ENCODE measurements around the gene XAB2.

Gene XAB2

DNA sequence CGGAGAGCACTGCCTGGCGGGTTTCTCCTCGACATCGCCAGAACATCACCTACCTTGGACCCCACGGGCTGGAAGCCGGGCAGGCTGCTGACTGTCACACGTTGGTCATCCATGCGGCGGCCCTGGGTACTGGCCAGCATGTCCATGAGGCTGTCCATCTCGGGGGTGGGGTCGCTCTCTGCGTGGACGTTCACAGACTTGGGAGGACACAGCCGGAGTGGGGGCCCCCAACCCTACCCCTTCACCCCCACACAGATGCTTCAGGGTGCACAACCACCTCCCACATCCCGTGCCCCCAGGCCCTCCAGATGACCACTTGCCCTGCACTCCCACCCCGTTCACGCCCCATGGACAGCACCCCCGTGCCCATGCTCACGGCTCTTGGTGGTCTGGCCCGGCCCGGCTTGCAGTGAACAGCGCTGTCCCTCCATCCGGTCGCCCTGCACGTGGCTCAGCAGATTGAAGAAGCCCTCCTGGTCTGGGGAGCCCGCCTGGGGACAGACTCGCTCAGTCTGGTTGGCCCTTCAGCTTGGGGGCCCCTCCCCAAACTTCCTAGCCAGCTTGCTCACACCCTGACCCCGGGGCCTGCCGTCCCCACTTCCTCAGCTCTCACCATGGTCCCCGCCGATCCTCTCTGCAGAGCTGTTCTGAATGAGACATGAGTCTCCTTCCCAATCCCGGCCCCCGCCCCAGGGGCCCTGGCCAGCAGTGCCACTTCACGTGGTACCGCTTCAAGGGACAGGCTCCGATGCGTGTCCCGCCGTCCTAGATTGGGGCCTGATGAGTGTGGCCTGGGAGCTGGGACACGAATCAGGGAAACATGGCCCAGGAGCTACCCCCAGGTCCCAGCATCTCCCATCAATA is 3.2 kb upstream of the XAB2 start:
- no peak for DNase-seq

DNA sequence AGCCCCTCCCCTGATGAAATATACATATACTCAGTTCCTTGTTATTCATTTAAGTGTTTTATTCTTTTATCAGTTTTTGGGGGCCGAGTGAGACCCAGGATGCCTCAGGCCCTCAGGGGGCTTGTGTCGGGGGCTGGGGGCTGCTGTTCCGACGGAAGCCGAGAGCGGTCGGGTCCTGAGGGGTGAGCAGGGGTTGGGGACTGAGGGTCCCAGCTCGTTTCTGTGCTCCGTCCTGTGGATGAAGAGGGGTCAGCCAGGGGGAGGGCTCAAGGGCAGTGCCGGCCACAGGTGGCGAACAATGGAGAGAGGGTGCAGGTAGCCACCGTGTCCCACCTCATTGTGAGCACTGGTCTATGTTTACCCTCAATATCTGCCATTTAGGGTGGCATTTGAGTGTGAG is 2.2 kb upstream of the XAB2 start:
- no peak for DNase-seq

DNA sequence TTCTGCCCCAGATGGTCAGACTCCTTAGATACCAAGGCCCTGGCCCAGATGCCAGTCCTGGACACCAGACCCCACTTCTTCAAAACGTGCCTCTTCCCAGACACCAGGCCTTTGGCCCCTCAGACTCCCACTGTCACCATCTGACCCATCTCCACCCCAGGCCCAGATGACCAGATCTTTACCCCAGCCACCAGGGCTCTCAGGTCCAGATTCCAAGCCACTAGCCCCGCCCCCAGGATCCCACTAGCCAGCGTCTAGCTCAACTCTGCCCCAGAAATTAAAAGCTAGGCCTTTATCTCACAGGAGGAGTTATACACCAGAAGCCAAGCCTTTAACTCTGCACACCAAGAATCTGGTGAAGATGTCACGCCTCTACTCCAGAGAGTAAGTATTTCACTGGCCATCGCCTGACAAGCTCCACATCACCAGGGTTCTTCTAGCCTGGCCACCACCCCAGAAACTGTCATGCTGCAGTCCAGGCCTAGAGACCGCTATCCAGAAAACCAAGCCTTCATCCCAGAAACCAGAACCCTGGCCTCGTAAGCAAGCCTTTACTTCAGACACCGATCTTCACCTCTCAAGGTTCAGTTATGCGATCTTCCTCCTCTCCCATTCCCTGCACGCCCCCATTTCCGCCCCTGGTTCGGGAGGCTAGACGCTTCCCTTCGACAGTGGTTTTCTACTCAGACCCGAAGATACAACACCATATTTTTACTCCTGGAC is 595 bp downstream of the XAB2 start:
- DNase-seq: no peak

DNA sequence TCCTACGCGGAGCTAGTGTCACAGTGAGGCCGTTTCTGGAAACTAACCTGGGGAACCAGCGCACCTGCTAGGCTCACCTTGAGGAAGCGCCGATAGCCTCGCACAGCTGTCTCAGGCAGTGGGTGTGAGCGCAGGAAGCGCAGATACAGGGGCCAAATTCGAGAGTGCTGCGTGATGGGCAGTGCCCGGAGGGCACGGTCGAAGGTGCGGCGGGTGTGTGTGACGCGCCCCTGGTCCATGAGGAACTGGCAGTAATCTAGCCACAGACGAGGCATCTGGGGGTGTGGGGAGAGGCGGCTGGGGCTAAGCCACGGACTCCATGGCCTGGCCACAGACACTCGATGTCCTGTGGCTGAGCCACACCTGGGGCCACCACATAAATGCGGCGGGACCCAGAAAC is 2.2 kb downstream of the XAB2 start:
- DNase-seq: no peak

DNA sequence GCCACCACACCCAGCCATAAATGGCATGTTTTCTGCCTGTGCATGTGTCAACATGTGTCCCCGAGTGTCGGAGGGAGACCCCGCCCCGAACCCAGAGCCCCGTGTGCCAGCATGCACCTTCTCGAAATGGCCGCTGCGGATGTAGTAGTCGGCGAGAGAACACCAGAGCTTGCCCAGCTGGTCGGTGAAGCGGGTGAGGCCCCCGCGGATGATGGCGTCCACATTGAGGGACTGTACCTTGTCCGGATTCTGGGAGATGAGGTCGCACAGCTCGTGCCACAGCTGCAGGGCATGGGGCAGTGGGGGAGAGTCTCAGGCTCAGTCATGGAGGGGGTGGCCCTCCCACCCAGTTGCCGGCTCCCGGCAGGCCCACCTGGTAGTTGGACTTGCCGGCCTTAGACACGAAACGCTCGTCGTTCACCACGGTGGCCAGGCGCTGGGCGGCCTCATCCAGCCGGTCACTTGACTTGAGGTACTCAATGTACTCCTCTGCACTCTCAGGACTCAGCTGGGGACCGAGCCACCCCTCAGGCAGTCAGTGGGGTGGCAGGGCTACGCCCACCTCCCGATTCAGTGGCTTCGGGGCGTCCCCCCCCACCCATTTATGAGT is 3.5 kb downstream of the XAB2 start:
- DNase-seq: no peak

DNA sequence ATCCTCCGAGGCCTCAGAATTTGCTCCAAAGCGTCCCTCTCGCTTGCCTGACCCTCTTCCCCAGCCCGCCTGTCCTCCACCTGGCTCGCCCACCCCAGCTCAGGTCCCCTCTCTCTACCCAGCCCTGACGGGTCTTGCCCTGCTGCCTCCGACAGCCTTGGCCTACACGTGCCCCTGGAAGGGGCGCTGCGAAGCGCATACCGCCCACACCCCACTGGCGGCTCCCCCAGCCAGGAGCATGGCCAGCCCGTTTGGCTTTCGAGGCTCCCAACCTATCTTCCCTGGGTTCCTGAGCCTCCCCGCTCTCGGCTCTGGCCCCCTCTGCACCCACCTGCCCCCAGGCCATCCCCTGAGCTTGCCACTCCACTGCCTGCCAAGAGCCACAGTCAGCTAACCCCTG is 4.5 kb downstream of the XAB2 start:
- DNase-seq: no peak

DNA sequence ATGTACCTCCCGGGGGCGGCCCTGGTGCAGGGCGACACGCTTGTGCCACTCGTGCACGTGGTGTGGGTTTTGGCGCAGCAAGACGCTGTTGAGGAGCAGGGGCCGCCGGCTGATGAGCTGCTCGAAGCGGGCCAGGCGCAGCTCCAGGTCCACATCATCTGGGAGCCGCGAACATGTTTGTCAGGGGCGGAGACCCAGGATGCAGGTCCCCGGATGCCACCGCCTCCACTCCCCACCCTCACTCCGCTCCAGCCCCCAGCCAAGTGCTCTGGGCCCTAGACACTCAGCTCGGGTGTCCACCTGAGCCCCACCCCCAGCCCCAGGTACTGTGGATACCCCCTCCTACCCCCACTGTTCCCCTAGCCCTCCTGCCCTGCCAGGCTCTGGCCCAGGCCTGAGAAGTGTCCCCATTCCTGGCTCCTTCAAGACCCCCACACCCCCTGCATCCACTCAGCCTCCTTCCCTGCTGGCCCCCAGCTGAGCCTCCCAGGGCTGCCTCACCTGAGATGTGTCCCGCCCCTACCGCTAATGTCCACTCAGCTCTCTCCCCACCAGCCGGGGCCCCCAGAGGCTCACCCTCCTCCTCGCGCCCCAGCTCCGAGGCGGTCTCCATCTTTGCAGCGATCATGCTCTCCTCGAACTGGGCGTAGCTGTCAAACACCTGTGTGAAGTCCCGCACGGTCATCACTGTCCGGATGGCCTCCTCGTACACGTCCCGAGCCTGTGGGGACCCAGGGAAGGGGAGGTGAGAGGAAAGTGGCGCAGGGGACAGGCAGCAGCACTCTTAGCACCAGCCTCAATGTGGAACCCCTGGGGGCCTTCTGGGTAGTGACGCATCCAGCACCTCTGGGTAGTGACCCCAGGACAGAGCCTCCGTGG is 5.4 kb downstream of the XAB2 start:
- DNase-seq: no peak

DNA sequence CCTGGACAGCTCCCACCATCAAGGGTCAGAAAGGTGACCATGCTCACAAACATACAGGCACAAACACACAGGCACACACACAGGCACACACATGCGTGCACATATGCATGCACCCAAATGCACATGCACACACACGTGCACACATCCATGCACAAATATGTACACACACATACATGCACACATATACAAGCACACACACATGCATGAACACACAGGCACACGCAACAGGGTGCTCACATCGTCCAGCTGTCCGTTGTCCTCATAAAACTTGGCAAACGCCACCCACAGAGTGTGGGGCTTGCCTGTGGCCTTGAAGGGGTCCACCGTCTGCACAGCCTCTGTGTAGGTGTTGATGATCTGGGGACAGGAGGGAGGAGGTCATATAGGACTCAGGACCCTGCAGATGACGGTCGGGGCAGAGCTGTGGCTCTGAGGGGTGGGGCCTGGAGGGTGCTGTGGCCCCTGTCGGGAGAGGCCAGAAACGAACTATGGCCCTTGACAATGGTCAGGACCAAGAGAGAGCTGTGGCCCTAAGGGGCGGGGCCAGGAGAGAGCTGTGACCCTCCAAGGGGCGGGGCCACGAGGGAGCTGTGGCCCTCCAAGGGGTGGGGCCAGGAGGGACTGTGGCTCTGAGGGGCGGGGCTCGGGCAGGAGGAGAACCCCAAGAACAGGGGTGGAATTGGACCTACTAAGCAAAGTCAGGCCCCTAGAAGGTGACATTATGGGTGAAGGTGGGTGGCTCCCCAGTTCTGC is 6.2 kb downstream of the XAB2 start:
- DNase-seq: peak in 1 of 2 experiments; percentile 45

DNA sequence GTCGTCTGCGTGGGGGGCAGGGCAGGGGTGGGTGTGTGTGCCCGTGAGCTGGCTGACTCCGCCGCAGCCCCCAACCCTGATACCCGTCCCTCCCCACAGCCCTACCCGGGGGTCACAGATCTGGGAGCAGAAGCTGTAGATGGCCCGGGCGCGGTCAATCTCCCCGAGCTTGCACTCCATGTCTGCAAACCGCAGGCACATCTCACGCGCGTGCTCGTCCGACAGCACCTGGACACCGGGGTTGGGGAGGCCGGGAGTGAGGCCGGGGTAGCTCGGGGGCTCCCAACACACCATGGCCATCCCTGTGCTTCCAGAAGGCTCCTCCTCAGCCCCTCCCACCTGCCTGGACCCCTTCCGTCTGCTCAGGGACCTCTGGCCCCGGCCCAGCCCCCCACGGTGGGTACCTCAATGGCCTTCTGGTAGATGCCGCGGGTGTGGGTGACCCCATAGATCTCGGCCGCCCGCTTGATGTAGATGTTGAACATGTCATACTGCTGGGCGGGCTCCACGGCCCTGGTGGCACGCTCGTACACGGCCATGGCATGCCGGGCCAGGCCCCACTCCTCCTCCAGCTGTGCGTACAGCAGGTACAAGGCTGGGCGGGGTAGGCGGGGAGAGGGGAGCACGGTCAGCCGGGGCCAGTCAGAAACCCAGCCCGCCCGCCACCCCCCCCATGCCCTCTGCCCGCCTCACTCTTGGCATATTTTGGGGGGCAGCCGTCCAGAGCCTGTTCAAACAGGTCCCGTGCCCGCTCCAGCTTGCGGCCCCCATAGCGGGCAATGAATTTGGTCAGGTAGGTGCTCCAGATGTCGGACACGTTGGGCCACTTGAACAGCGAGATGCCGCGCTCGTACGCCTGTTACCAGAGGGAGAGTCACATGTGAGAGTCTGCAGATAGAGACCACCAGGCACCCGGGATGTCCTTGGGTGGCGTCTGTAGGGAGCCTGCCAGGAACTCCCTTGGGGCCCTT is 8.6 kb downstream of the XAB2 start:
- no peak for DNase-seq

DNA sequence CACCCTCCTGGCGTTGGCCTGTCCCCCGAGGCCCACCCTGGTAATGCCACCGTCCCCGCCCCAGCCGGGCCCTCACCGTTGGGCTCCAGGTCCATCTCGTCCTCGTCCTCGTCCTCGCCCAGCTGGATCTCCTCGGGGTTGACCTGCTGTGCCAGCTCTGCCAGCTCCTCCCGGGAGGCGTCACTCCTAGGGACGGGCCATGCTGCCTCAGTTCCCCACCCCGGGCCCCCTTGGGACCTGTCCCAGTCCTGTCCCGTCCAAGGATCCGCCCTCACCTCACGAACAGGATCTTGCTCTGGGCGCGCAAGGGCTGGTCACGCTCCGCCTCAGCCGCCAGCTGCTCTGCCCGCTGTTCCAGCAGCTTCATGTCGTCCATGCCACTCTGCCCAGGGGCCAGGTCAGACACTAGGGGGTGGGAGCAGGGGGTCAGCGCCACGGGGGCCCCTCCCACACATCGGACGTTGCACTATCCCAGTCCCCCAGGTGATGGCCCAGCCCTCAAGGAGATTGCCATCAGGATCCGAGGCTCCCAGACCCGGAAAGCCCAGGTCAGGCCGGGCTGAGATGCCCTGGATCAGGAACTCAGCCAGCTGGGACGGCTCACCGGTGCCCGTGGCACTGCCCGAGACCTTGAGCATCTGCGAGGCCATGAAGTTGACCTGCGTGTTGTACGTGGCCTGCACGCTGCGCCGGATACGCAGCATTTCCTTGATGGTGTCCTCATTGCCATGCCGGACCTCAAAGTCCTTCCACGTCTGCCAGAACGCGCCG is 9.5 kb downstream of the XAB2 start:
- no peak for DNase-seq

DNA sequence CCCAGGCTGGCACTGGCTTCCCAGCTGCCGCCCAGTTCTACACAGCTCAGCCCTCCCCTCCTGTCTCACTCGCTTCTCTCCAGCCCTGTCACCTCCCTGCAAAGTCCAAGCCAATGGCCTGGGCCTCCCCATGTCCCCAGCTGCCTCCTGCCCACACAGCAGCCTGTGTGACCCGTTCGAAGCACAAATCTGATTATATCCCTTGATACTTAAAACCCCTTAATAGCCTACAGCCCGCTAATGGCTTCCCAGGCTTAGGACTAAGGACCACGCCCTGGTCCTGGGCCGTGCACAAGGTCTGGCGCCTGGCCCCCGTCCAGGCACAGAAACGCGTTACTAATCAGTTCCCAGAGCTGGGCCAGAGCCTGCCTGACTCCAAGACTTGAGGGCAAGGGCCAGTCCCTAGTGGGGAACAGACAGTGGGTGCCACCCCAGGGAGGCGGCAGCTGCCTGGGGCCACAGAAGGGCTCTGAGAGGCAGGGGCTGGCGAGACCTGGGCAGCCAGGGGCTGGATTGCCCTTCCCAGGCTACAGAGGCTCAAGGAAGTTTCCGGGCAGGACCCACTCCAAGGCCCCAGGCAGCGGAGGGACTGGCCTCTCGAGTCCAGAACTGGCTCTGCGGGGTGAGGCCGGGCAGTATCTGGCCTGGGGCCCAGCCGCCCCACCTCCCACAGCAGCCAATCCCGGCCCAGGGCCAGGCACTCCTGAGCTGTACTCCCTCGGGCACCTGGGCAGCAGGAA is 10.4 kb downstream of the XAB2 start:
- no peak for DNase-seq

DNA sequence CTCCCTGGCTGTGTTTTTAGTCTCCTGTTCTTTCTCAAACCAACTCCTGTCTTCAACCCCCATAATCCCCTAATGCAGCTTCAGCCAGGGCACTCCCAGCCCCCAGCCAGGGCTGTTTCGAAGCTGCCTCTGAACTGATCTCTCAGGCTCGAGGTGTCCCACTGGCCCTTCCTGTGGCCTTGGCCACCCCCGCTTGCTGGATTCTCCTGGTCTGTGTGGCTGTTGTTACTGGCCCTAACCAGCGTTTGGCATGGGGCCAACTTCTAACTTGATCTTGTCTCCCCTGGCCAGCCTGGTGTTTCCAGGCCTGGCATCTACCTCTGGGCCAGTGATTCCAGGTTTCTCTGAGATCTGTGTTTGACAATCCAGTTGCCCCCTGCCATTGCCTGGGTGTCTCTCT is 11.0 kb downstream of the XAB2 start:
- no peak for DNase-seq

DNA sequence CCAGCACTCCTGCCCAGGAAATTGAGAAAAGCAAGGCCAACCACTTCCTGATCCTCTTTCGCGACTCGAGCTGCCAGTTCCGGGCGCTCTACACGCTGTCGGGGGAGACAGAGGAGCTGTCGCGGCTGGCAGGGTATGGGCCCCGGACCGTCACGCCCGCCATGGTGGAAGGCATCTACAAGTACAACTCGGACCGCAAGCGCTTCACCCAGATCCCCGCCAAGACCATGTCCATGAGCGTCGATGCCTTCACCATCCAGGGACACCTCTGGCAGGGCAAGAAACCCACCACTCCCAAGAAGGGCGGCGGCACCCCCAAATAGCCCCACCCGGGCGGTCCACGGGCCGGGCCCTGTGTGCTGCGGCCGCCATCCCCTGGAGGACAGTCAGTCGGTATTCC is 11.6 kb downstream of the XAB2 start:
- no peak for DNase-seq

DNA sequence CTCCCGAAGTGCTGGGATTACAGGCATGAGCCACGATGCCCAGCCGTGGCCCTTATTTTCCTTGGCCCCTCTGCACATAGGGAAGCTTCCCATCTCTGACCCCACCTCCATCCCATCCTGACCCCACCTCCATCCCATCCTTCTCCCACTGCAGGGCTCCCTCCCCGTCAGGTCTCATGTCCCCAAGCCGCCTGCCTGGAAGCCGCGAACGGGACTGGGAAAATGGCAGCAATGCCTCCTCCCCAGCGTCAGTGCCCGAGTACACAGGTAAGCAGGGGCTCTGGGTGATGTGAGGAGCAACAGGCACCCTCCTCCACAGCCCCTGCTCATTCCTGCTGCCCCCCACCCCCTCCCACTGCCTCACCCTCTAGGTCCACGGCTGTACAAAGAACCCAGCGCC is 12.2 kb downstream of the XAB2 start:
- no peak for DNase-seq

DNA sequence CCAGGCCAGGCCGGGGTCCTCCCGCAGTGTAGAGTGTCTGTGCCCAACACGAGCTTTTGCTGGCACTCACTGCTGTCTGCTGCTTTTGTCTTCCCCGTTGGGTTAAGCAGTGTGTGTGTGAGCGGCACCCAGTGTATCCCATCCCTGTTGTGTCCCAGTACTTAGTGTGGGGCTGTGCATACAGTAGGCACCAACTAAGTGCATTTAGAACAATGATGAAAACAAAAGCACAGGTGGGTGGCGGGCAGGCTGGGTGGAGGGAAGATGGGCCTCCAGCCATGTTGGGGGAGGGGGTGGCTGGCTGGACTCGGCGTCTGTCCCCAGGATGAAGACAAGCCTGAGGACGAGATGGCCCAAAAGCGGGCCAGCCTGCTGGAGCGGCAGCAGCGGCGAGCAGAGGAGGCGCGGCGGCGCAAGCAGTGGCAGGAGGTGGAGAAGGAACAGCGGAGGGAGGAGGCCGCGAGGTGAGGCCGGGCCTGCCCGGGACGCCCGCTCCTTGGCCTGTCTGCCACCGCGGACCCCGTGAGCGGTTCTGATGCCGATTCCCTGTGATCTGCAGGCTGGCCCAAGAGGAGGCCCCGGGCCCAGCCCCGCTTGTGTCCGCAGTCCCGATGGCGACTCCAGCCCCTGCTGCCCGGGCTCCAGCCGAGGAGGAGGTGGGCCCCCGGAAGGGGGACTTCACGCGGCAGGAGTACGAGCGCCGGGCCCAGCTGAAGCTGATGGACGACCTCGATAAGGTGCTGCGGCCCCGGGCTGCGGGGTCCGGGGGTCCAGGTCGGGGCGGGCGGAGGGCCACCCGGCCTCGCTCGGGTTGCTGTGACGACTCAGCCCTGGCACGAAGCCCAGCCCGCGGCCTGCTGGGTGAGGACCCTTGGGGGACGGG is 14.2 kb downstream of the XAB2 start:
- no peak for DNase-seq

DNA sequence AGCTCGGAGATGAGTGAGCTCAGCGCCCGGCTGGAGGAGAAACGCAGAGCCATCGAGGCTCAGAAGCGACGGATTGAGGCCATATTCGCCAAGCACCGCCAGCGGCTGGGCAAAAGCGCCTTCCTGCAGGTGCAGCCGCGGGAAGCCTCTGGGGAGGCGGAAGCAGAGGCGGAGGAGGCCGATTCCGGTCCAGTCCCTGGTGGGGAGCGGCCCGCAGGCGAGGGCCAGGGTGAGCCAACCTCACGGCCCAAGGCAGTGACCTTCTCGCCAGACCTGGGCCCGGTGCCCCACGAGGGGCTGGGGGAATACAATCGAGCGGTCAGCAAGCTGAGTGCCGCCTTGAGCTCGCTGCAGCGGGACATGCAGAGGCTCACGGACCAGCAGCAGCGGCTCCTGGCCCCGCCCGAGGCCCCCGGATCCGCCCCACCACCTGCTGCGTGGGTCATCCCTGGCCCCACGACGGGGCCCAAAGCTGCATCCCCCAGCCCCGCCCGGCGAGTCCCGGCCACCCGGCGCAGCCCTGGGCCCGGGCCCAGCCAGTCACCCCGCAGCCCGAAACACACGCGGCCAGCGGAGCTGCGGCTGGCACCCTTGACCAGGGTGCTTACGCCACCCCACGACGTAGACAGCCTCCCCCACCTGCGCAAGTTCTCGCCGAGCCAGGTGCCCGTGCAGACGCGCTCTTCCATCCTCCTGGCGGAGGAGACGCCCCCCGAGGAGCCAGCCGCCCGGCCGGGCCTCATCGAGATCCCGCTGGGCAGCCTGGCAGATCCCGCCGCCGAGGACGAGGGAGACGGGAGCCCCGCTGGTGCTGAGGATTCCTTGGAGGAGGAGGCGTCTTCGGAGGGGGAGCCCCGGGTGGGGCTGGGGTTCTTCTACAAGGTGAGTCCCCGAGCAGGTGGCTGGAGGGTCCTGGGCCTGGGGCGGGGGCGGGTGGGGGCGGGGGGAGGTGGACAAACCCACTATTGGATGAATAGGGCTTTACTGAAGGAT is 16.8 kb downstream of the XAB2 start:
- DNase-seq: no peak

Data from activated T-cell treated with anti-CD3 and anti-CD28 coated beads, Interleukin-2, amount 50 U/mL, for 48 hours (primary cell).